Vagina (tissue), 2 donors: ENCODE measurements around the gene ZNF18. TPM values are rescaled to one million over a fixed set of nuclear protein-coding genes. Genes with fewer than 3 reads are reported as not detected.
A peak's percentile ranks its signal among the peaks of the same experiment; 100 is the strongest.

Experiments used
- DNase-seq, 2 donors: peaks; one replicate each; pipeline ENCODE4 v3.0.0-alpha.2; 2017; ENCODE audit errors: extremely low spot score in 2 of 2
- H3K27ac ChIP-seq: fragments of 200-600 bp; sonication (generic); one replicate; pipeline ENCODE4 v1.5.1; 2019
- H3K27me3 ChIP-seq: fragments of 200-600 bp; sonication (generic); one replicate; pipeline ENCODE4 v1.5.1; 2019
- H3K36me3 ChIP-seq, 2 donors: fragments of 200-600 bp; sonication (generic); one replicate each; pipeline ENCODE4 v1.5.1; 2017 to 2019
- H3K4me1 ChIP-seq: fragments of 200-600 bp; sonication (generic); one replicate; pipeline ENCODE4 v1.5.1; 2019
- H3K4me3 ChIP-seq, 2 donors: fragments of 200-600 bp; sonication (generic); 1 replicate in 1 of 2; 2 replicates in 1 of 2; pipeline ENCODE4 v1.5.1; 2016 to 2019
- H3K9me3 ChIP-seq: fragments of 200-600 bp; sonication (generic); one replicate; pipeline ENCODE4 v1.5.1; 2019
- CTCF ChIP-seq, 3 experiments: fragments of 450-650 bp in 2 of 3; fragments of 200-600 bp in 1 of 3; sonication (generic) in 1 of 3; IDR thresholded peaks; one replicate each; pipeline ENCODE4 v1.5.1; 2017 to 2019; ENCODE audit warnings: antibody characterized with exemption in 3 of 3, mild to moderate bottlenecking in 2 of 3, moderate library complexity in 2 of 3
- POLR2A ChIP-seq, 2 donors: fragments of 450-650 bp; IDR thresholded peaks; one replicate each; pipeline ENCODE4 v1.6.1; 2017; ENCODE audit warnings: antibody characterized with exemption in 2 of 2, mild to moderate bottlenecking in 2 of 2, moderate library complexity in 2 of 2
- POLR2AphosphoS5 ChIP-seq, 2 donors: sonication (generic); formaldehyde crosslinking; IDR thresholded peaks; one replicate each; pipeline ENCODE4 v1.9.0; 2017; ENCODE audit warnings: antibody characterized with exemption in 2 of 2, mild to moderate bottlenecking in 2 of 2, low read depth in 1 of 2; ENCODE audit not compliant: insufficient read depth in 1 of 2
- intact Hi-C: fragments of 100-400 bp; cut with DNase I; formaldehyde crosslinking; loops from one replicate; pipeline ENCODE4 v1.15.1; 2023
- total RNA-seq: library from RNA; depleted of rRNA; stranded (reverse); fragments of >200 nt; gene quantifications from one replicate; pipeline ENCODE4 v1.2.3, GENCODE V29; 2016

Gene ZNF18
- total RNA-seq, result 10.8 TPM

DNA sequence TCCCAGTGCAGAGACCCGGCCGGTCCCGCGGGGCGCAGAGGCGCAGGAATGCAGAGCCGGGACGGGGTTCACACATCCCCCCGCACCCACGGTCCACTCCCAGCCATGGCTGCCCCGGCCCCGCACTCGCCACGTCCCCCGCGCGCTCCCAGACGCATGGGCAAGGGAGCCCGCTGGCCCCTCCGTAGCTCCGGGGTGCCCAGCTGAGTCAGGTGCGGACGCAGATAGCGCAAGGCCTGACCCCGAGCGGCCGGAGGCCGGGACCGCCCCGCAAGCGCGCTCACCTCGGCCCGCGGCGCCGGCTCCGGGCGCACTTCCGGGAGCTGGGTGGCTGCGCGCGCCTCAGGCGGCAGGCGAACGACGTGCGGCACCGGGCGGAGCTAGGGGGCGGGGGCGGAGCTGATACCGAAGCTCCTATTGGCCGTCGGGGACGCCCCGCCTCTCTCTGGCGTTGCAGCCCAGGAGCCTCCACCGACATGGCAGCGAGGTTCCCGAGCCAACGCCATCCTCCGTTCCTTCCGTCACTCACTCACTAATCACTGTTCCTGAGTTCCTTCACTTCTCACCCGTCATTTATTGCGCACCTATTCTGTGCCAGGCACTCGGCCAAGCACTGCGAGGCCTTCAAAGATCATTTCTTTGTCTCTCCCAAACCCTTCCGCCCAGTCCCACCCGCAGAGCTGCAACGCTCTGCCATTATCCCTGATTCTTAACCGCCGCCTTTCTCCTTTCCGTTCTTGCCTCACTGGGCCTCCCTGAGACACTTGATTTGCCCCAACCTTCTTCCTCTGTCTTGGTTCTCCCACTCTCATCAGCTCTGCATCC lies at the start of gene ZNF18:
Gene ZNF18 (minus strand): TSS at position 329 of the 825 bp plus-strand sequence. CDS start 4,646 bp downstream, outside the sequence.
- DNase-seq, result peak in 1 of 2 donors; percentile 94
- no peaks in the 10 kb centered on the region for H3K9me3 ChIP-seq
- H3K36me3 ChIP-seq, result peaks cover 0 to 2% of the 10 kb centered on the region in 2 donors
- H3K4me1 ChIP-seq, result peaks cover 14% of the 10 kb centered on the region
- intact Hi-C loops, result no loop called here
- H3K4me3 ChIP-seq, result peak within 1 kb of the TSS; percentile 88 to 98
- peak within 1 kb of the TSS; percentile 83 for H3K27ac ChIP-seq
- TF ChIP-seq POLR2A (IDR thresholded peaks at IDR 0.05) (peak in 1 of 2 donors; percentile 98), POLR2AphosphoS5 (IDR thresholded peaks at IDR 0.05; ENCODE audit: insufficient read depth in 1 of 2, low read depth in 1 of 2) (peak; percentile 32 to 93), CTCF (IDR thresholded peaks at IDR 0.05) (no peak)
- H3K27me3 ChIP-seq, result no peaks in the 10 kb centered on the region

GRCh38 chr17:12046786-12047185 lies 49.5 kb upstream of the ZNF18 start:
- Histone ChIP-seq H3K27ac (no peak overlapping the region), H3K4me1 (peaks cover 52% of the 10 kb centered on the region), H3K36me3 (no peaks in the 10 kb centered on the region), H3K9me3 (no peaks in the 10 kb centered on the region), H3K27me3 (no peaks in the 10 kb centered on the region), H3K4me3 (no peak overlapping the region)
- no peak for DNase-seq
- TF ChIP-seq CTCF (IDR thresholded peaks at IDR 0.05) (no peak), POLR2AphosphoS5 (IDR thresholded peaks at IDR 0.05; ENCODE audit: insufficient read depth in 1 of 2, low read depth in 1 of 2) (no peak), POLR2A (IDR thresholded peaks at IDR 0.05) (no peak)
- intact Hi-C loops, result no loop called here

- intact Hi-C loops, result no loop called here
These were observed 46.4 kb upstream of the ZNF18 start for GRCh38 chr17:12043702-12044101.

DNA sequence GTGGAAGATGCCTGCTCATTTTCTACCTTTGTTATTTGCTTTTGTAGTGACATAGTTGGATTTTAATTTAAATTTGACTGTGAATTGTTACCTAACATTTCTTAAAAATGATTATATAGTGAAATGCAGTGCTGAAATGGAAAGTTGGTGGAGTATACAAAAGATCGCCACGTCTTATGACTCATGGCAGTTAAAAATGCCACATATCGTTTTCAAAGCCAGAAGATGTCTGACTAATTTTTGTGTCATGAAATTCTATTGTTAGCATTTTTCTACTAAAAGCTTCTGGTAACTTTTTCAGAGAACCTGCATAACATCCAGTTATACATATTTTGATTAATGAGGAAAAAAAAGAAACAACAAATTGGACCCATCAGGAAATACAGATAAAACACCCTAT lies 44.0 kb upstream of the ZNF18 start:
- intact Hi-C loops, result no loop called here
- peaks cover 51% of the 10 kb centered on the region for H3K4me1 ChIP-seq
- no peaks in the 10 kb centered on the region for H3K36me3 ChIP-seq

More at GRCh38 chr17:12043702-12044101, 46.4 kb upstream of the ZNF18 start:
- H3K4me1 ChIP-seq, result peaks cover 63% of the 10 kb centered on the region
- TF ChIP-seq CTCF (IDR thresholded peaks at IDR 0.05) (no peak), POLR2AphosphoS5 (IDR thresholded peaks at IDR 0.05; ENCODE audit: insufficient read depth in 1 of 2, low read depth in 1 of 2) (no peak), POLR2A (IDR thresholded peaks at IDR 0.05) (no peak)
- H3K9me3 ChIP-seq, result no peaks in the 10 kb centered on the region
- no peaks in the 10 kb centered on the region for H3K27me3 ChIP-seq
- no peak for DNase-seq
- no peak overlapping the region for H3K27ac ChIP-seq
- no peaks in the 10 kb centered on the region for H3K36me3 ChIP-seq
- H3K4me3 ChIP-seq, result no peak overlapping the region

More for the DNA sequence above, 44.0 kb upstream of the ZNF18 start:
- no peak overlapping the region for H3K27ac ChIP-seq
- no peak for TF ChIP-seq POLR2A (IDR thresholded peaks at IDR 0.05)
- no peak for TF ChIP-seq CTCF (IDR thresholded peaks at IDR 0.05)
- no peak for TF ChIP-seq POLR2AphosphoS5 (IDR thresholded peaks at IDR 0.05; ENCODE audit: insufficient read depth in 1 of 2, low read depth in 1 of 2)
- no peaks in the 10 kb centered on the region for H3K27me3 ChIP-seq
- no peak overlapping the region for H3K4me3 ChIP-seq
- H3K9me3 ChIP-seq, result no peaks in the 10 kb centered on the region
- DNase-seq, result no peak
